ENCODE measurements around the gene CHRNB2. TPM values are rescaled to one million over a fixed set of nuclear protein-coding genes. Genes with fewer than 3 reads are reported as not detected.

CHRNB2 gene
- total and polyA plus RNA-seq, 9 of the 15 experiments (the other 6 are each of a cell fraction or from before 2014, with no cell fraction given), result 0.01 TPM; not detected in 8

DNA sequence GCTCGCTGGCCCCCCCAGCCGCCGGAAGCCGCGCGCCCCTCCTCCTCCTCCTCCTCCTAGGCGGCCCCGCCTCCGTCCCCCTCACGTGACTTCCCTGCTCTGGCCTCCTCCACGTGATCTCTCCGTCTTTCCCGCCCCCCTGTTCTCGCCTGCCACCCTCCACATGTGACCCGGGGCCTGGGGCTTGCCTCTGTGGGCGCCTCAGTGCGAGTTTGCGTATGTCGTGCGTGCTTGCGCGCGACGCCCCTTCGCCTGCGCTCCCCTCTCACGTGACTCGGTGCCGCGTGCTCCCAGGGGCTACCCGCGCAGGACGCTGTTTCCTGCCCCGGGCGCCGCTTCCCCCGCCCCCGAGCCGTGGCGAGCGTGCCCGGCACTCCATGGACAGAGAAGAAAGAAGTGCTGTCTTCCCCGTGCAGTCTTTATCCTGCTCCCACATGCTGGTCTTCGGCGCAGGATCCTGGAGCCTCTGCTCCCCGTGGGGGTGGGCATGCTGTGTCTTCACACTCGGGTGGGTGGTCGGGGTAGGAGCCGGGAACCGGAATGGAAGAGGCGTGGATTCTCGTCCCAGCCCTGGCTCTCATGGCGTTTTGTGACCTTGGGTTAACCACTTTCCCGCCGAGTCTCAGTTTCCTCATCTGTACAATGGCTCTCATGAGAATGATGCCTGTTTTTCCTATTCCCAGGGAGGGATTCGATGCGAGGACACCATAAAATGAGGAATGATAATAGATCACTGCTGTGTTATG is 8.7 kb upstream of the CHRNB2 start (continued):
- TF ChIP-seq ZBTB5 (IDR thresholded peaks at IDR 0.05), result no peak
- peak; percentile 85 for TF ChIP-seq HDAC2 (IDR thresholded peaks at IDR 0.05)
- no peak for TF ChIP-seq TEAD2 (tag; IDR thresholded peaks at IDR 0.05)
- no peak for TF ChIP-seq SREBF2 (CRISPR knock-in tag; IDR thresholded peaks at IDR 0.05)
- TF ChIP-seq E2F8 (IDR thresholded peaks at IDR 0.05; ENCODE audit: low read depth, partially characterized antibody), result peak; percentile 83
- no peak for TF ChIP-seq CHD1 (IDR thresholded peaks at IDR 0.05; ENCODE audit: low read length)
- TF ChIP-seq ZNF780A (CRISPR knock-in tag; IDR thresholded peaks at IDR 0.05), result no peak
- TF ChIP-seq NR0B1 (IDR thresholded peaks at IDR 0.05; ENCODE audit: partially characterized antibody), result no peak
- 0 out of 2 replicates have a peak, but pooled peaks have one; percentile 36 for TF ChIP-seq KHSRP (IDR thresholded peaks at IDR 0.05)
- TF ChIP-seq ZNF717 (CRISPR knock-in tag; IDR thresholded peaks at IDR 0.05), result no peak
- no peak for TF ChIP-seq DNMT1 (IDR thresholded peaks at IDR 0.05)
- TF ChIP-seq, protein P1, sequence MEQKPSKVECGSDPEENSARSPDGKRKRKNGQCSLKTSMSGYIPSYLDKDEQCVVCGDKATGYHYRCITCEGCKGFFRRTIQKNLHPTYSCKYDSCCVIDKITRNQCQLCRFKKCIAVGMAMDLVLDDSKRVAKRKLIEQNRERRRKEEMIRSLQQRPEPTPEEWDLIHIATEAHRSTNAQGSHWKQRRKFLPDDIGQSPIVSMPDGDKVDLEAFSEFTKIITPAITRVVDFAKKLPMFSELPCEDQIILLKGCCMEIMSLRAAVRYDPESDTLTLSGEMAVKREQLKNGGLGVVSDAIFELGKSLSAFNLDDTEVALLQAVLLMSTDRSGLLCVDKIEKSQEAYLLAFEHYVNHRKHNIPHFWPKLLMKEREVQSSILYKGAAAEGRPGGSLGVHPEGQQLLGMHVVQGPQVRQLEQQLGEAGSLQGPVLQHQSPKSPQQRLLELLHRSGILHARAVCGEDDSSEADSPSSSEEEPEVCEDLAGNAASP (IDR thresholded peaks at IDR 0.05), result no peak
- peak; percentile 77 to 86; a peak in 3 of 4 replicates for TF ChIP-seq TEAD1 (CRISPR knock-in tag; IDR thresholded peaks at IDR 0.05)
- no peak for TF ChIP-seq ZNF165 (CRISPR knock-in tag; IDR thresholded peaks at IDR 0.05; ENCODE audit: borderline replicate concordance)
- TF ChIP-seq ELF4 (CRISPR knock-in tag; IDR thresholded peaks at IDR 0.05), result 0 out of 2 replicates have a peak, but pooled peaks have one; percentile 4
- no peak for TF ChIP-seq ZMIZ1 (IDR thresholded peaks at IDR 0.05; ENCODE audit: low read depth in 2 of 2, low read length in 2 of 2)
- TF ChIP-seq NUFIP1 (IDR thresholded peaks at IDR 0.05; ENCODE audit: partially characterized antibody), result no peak
- no peak for TF ChIP-seq XRCC3 (IDR thresholded peaks at IDR 0.05)
